GM19240 (cell line): ENCODE measurements around the gene MTMR12.

Experiments used
- DNase-seq: peaks from one replicate; pipeline ENCODE4 v3.0.0; 2011; ENCODE audit warnings: low spot score; ENCODE audit not compliant: insufficient read length

The MTMR12 gene

DNA sequence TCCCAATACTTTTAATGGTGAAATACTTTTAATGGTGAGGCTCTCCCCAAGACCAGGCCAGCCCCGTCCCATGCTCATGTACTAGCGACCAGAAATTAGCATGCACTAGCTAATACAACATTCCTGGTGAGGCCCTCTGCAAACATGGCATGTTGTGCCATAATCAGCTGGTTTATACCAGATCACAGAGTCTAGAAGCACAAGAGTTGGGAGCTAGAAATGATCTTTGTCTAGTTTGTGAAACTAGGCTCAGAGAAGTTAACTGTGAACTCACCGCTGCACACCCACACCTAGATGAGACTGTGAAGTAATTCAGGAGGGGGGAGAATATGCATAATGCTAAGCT, 37.4 kb downstream of the MTMR12 start:
- no peak for DNase-seq

- DNase-seq: no peak
Observed at GRCh38 chr5:32274548-32275395, 38.0 kb downstream of the MTMR12 start.

- DNase-seq: no peak
Observed at GRCh38 chr5:32273821-32274220, 38.9 kb downstream of the MTMR12 start.

- no peak for DNase-seq
Observed at GRCh38 chr5:32272746-32273145, 40.0 kb downstream of the MTMR12 start.

DNA sequence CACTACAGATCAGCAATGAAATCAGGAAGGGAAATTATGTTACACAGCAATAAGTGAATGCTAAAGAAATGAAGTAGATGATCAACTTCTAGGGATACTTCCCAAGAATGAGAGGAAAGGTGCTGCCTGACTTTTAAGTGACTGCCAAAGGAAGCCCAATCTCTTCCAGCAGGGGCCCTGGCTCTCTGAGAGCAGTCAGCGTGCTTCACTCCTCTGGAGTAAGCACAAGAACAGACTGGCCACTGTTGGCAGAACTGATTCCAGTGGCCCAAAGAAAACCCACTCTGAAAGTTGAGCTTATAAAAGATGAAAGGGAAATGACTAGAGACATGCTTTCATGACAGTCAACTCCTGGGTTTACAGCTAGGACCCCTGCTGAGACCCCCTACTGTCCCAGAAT, 41.8 kb downstream of the MTMR12 start:
- DNase-seq: no peak

- no peak for DNase-seq
Observed at GRCh38 chr5:32270178-32270577, 42.6 kb downstream of the MTMR12 start.

DNA sequence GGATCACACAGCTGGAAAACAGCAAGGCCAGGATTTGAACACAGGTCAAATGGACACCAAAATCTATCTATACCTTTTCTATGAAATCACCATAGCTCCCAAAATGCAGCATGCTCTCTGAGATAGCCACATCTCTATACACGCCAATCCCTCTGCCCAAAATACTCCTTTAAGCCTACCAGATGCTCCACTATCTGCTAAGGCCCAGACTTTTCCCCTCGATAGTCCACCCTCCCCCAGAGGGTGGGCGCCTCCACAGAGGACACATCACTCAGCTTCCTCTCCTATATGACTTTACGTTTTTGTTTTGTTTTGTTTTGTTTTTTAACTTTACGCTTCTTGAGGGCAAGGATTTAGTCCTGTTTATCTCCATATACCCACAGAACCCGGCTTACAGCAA, 46.8 kb downstream of the MTMR12 start:
- no peak for DNase-seq

GRCh38 chr5:32264957-32265572, 47.7 kb downstream of the MTMR12 start:
- DNase-seq: no peak

DNA sequence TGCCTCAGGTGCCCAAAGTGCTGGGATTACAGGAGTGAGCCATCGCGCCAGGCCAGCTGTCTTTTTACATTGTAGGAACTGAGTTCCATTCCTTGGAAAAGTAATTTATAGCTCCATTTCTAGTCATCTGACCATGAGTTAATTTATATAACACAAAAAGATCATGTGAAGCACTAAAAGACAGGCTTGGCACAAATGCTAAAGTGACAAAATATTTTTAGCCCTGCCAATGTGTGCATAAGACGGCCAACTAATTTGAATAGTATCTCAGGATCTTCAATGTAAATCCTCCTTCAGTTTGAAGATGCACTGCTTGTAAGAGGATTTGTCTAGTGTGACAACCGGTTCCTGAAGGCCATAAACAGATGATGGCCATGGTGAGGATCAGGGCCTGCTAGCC, 49.1 kb downstream of the MTMR12 start:
- DNase-seq: no peak

DNA sequence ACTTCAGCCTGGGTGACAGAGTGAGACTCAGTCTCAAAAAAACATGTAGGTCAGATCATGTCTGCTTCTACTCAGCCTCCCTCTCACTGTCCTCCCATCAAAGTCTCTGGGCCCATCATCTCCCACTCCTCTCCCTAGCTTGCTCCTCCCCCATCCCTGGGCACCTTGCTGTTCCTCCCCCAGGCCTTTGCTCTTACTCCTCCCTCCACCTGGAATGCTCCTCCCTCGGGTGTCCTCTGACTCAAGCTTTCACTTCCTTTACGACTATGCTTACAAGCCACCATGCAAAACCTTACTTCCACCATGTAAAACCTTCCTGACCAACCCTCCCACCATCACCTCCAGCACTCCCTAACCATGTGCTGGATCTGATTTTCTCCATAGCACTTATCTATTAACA, 51.5 kb downstream of the MTMR12 start:
- DNase-seq: no peak

- no peak for DNase-seq
Observed at GRCh38 chr5:32259033-32259432, 53.7 kb downstream of the MTMR12 start.

- DNase-seq: no peak
Observed at GRCh38 chr5:32258424-32258823, 54.3 kb downstream of the MTMR12 start.

DNA sequence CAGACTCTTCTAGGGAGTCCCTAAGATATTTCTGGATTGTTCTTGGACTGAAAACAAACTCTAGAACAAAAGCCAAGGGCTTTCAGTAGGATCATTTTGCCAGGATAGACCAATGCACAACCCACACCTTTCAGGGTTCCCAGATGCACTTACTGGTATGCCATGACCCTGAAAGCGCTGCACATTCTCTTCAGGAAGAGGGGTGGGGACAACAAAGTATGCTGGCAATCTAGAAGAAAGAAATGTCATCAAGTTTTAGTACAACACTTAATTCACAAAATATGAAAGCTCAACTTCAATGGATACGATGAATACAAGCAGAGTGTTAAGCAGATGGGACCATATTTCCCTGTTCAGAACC, 57.2 kb downstream of the MTMR12 start:
- no peak for DNase-seq

- DNase-seq: no peak
Observed at GRCh38 chr5:32254881-32255539, 57.7 kb downstream of the MTMR12 start.

GRCh38 chr5:32251871-32252458, 60.8 kb downstream of the MTMR12 start:
- no peak for DNase-seq

GRCh38 chr5:32249668-32250067, 63.1 kb downstream of the MTMR12 start:
- no peak for DNase-seq

DNA sequence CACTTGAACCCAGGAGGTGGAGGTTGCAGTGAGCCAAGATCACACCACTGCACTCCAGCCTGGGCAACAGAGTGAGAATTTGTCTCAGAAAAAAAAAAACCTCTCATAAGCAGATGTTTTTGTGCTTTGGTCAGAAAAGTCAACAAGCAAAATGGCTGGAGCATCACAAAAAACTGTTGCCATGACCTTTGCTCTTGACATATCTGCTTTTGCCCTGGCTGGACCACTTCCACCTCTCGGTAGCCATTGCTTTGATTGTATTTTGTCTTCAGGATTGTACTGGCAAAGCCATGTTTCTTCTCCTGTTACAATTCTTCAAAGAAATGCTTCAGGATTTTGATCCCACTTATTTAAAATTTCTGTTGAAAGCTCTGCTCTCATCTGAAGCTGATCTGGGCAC, 67.0 kb downstream of the MTMR12 start:
- DNase-seq: no peak

- no peak for DNase-seq
Observed at GRCh38 chr5:32244017-32244416, 68.7 kb downstream of the MTMR12 start.

- DNase-seq: no peak
Observed at GRCh38 chr5:32241034-32241783, 71.5 kb downstream of the MTMR12 start.

GRCh38 chr5:32239385-32239784, 73.4 kb downstream of the MTMR12 start:
- DNase-seq: no peak

- DNase-seq: no peak
Observed at GRCh38 chr5:32233696-32234447, 78.9 kb downstream of the MTMR12 start.
